Liver (tissue), 9 donors: ENCODE measurements around the gene CCNI2. TPM values are rescaled to one million over a fixed set of nuclear protein-coding genes. Genes with fewer than 3 reads are reported as not detected.
A peak's percentile ranks its signal among the peaks of the same experiment; 100 is the strongest.

Experiments
- DNase-seq: peaks from one replicate; pipeline ENCODE4 v3.0.0-alpha.2; 2017; ENCODE audit warnings: low spot score
- H3K27ac ChIP-seq, 2 donors: one replicate each; pipeline ENCODE4 v1.7.0; 2013; ENCODE audit warnings: inconsistent platforms in 2 of 2, low read length in 2 of 2, control low read depth in 1 of 2, low read depth in 1 of 2, mild to moderate bottlenecking in 1 of 2
- H3K27me3 ChIP-seq, 4 donors: one replicate each; pipeline versions ENCODE4 v1.6.1 to v1.7.0; 2013; ENCODE audit warnings: low read length in 3 of 4, inconsistent platforms in 1 of 4, mild to moderate bottlenecking in 1 of 4, moderate library complexity in 1 of 4; ENCODE audit not compliant: control insufficient read depth in 4 of 4, insufficient read depth in 4 of 4
- H3K36me3 ChIP-seq, 4 donors: one replicate each; pipeline versions ENCODE4 v1.6.1 to v1.7.0; 2013; ENCODE audit warnings: low read length in 3 of 4, mild to moderate bottlenecking in 3 of 4, low read depth in 1 of 4, moderate library complexity in 1 of 4; ENCODE audit not compliant: control insufficient read depth in 4 of 4, insufficient read depth in 3 of 4
- H3K4me1 ChIP-seq, 4 donors: one replicate each; pipeline versions ENCODE4 v1.6.1 to v1.7.0; 2013; ENCODE audit warnings: low read length in 3 of 4, mild to moderate bottlenecking in 3 of 4, moderate library complexity in 1 of 4; ENCODE audit not compliant: control insufficient read depth in 4 of 4, insufficient read depth in 4 of 4
- H3K4me3 ChIP-seq, 3 donors: one replicate each; pipeline versions ENCODE4 v1.6.1 to v1.7.0; 2013; ENCODE audit warnings: low read length in 3 of 3, control low read depth in 1 of 3, low read depth in 1 of 3, mild to moderate bottlenecking in 1 of 3
- H3K9ac ChIP-seq, 2 donors: one replicate each; pipeline ENCODE4 v1.7.0; 2013; ENCODE audit warnings: low read length in 2 of 2, mild to moderate bottlenecking in 2 of 2, moderate library complexity in 2 of 2, control low read depth in 1 of 2, low read depth in 1 of 2
- H3K9me3 ChIP-seq, 4 donors: one replicate each; pipeline versions ENCODE4 v1.6.1 to v1.7.0; 2013; ENCODE audit warnings: low read length in 3 of 4; ENCODE audit not compliant: control insufficient read depth in 4 of 4
- EGR1 ChIP-seq, 2 donors: IDR thresholded peaks; 2 replicates each; pipeline ENCODE4 v1.6.1; 2016 to 2018; ENCODE audit warnings: antibody characterized with exemption in 2 of 2, low read depth in 2 of 2
- FOXA1 ChIP-seq: IDR thresholded peaks from 2 replicates; pipeline ENCODE4 v1.6.1; 2016; ENCODE audit warnings: antibody characterized with exemption
- FOXA2 ChIP-seq: IDR thresholded peaks from 2 replicates; pipeline ENCODE4 v1.6.1; 2016; ENCODE audit warnings: antibody characterized with exemption
- GABPA ChIP-seq, 2 donors: IDR thresholded peaks in 1 of 2; conservative IDR thresholded peaks in 1 of 2; 2 replicates each; pipeline ENCODE4 v1.6.1; 2016; ENCODE audit warnings: antibody characterized with exemption in 2 of 2, mild to moderate bottlenecking in 1 of 2, moderate library complexity in 1 of 2
- HNF4A ChIP-seq, 2 donors: conservative IDR thresholded peaks; 2 replicates each; pipeline ENCODE4 v1.6.1; 2016; ENCODE audit warnings: antibody characterized with exemption in 2 of 2, mild to moderate bottlenecking in 2 of 2
- HNF4G ChIP-seq: IDR thresholded peaks from 2 replicates; pipeline ENCODE4 v1.6.1; 2016; ENCODE audit warnings: antibody characterized with exemption
- JUND ChIP-seq, 2 donors: IDR thresholded peaks; 2 replicates each; pipeline ENCODE4 v1.6.1; 2016; ENCODE audit warnings: antibody characterized with exemption in 2 of 2
- NR2F2 ChIP-seq: IDR thresholded peaks from 2 replicates; pipeline ENCODE4 v1.6.1; 2016; ENCODE audit warnings: antibody characterized with exemption
- RAD21 ChIP-seq, 2 donors: IDR thresholded peaks; 2 replicates each; pipeline ENCODE4 v1.6.1; 2016; ENCODE audit warnings: antibody characterized with exemption in 2 of 2, mild to moderate bottlenecking in 2 of 2
- RXRA ChIP-seq, 2 donors: IDR thresholded peaks; 2 replicates each; pipeline ENCODE4 v1.6.1; 2017 to 2018; ENCODE audit warnings: antibody characterized with exemption in 2 of 2, mild to moderate bottlenecking in 1 of 2
- SP1 ChIP-seq: IDR thresholded peaks from 2 replicates; pipeline ENCODE4 v1.6.1; 2018; ENCODE audit warnings: antibody characterized with exemption, mild to moderate bottlenecking
- TAF1 ChIP-seq: conservative IDR thresholded peaks from 2 replicates; pipeline ENCODE4 v1.6.1; 2016; ENCODE audit warnings: antibody characterized with exemption, mild to moderate bottlenecking
- YY1 ChIP-seq: IDR thresholded peaks from 2 replicates; pipeline ENCODE4 v1.6.1; 2016; ENCODE audit warnings: antibody characterized with exemption, mild to moderate bottlenecking
- WGBS: extraction: QIAGEN DNeasy Blood & Tissue Kit; methylation state at CpG from one replicate; pipeline ENCODE4 v1.1.7; 2013; 5-methylcytosine and 5-hydroxymethylcytosine counted together
- polyA plus RNA-seq, 2 donors: library from polyadenylated mRNA; stranded (reverse) in 1 of 2; unstranded in 1 of 2; fragments of 200-250 nt in 1 of 2; fragments of >200 nt in 1 of 2; fragmentation: Nextera tagmentation in 1 of 2; extraction: Ambion mirVana in 1 of 2; gene quantifications; one replicate each; pipeline versions ENCODE4 v1.2.1 to v1.2.3, GENCODE V29; 2013 to 2015
- total RNA-seq, 2 donors: library from RNA; depleted of rRNA; stranded (reverse); fragments of >200 nt; gene quantifications; one replicate each; pipeline ENCODE4 v1.2.3, GENCODE V29; 2014
- TF ChIP-seq, protein P1 (sequence below): fragments of 150-350 bp; IDR thresholded peaks from 2 replicates; pipeline ENCODE4 v1.5.1; 2017; ENCODE audit warnings: improper control_type of control experiment, low read depth, low read length; ENCODE audit not compliant: missing input control
- TF ChIP-seq, protein P2 (sequence below): IDR thresholded peaks from 2 replicates; pipeline ENCODE4 v1.6.1; 2016; ENCODE audit warnings: antibody characterized with exemption
- TF ChIP-seq, protein P3 (sequence below): IDR thresholded peaks from 2 replicates; pipeline ENCODE4 v1.6.1; 2016; ENCODE audit warnings: antibody characterized with exemption
- TF ChIP-seq, protein P4 (sequence below): IDR thresholded peaks from 2 replicates; pipeline ENCODE4 v1.6.1; 2016; ENCODE audit warnings: antibody characterized with exemption, mild to moderate bottlenecking
- TF ChIP-seq, protein P5 (sequence below): IDR thresholded peaks from 2 replicates; pipeline ENCODE4 v1.6.1; 2016; ENCODE audit warnings: antibody characterized with exemption
- donor health status: healthy.
- donor health status: healthy.
- donor health status: healthy.
- donor health status: healthy.
- donor health status: healthy.

The CCNI2 gene, protein sequence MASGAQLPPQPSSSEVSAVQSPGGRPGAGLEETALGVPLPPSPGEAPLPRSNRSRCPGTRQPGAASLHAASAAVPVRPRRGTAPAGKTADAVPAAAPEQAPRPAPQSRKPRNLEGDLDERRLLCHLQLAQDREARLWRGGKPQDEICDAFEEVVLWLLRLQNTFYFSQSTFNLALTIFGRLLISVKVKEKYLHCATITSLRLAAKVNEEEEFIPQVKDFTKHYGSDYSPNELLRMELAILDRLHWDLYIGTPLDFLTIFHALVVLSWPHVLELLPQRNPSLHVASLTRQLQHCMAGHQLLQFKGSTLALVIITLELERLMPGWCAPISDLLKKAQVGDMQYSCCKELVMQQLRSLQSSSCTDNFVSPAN
- total RNA-seq = under 1 TPM; 0.05 to 0.17 TPM
- under 1 TPM; 0.02 to 0.57 TPM for polyA plus RNA-seq

DNA sequence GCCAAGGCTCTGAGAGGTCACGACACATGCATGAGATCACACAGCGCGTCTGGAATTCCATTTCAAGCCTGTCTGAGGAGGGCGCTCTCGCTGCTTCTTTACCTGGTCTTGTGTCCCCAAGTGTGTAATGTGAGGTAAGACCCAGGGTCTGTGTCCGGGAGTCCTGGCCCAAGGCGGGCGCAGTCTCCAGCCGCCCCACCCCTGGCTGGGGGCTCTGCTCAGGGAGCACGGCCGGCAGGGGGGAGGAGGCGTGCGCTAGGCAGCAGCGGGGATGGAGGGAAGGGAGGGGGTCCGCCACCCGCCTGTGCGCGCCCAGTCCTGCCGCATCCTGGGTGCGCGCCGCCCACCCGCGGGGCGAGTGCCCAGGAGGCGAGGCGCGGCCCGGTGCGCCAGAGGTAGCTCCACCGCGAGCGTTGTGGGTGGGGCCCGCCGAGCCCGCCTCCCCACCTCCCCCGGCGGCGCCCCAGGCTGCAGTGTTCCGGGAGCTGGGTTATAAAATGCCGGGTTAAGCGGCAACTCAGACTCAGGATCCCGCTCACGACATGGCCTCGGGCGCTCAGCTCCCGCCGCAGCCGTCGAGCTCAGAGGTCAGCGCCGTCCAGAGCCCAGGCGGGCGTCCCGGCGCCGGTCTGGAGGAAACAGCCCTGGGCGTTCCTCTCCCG lies at the start of gene CCNI2:
CCNI2 (plus strand) TSS at position 473 of the 662 bp plus-strand sequence; CDS start at position 543, 70 bp downstream.
- no peak for DNase-seq
- H3K9me3 ChIP-seq = no peaks in the 10 kb centered on the region
- peaks cover 0 to 5% (median 0%) of the 10 kb centered on the region in 4 donors for H3K27me3 ChIP-seq
- H3K36me3 ChIP-seq = no peaks in the 10 kb centered on the region
- peaks cover 0 to 6% (median 1%) of the 10 kb centered on the region in 4 donors for H3K4me1 ChIP-seq
- no peak within 1 kb of the TSS for H3K9ac ChIP-seq
- TF ChIP-seq HNF4G (no peak), RAD21 (IDR thresholded peaks at IDR 0.05) (peak in 1 of 2 donors; percentile 66)
- H3K4me3 ChIP-seq = peak within 1 kb of the TSS in 1 of 3 donors; percentile 51
- H3K27ac ChIP-seq = no peak within 1 kb of the TSS
- 4% methylated on average over 59 of the region's 59 CpGs for WGBS

DNA sequence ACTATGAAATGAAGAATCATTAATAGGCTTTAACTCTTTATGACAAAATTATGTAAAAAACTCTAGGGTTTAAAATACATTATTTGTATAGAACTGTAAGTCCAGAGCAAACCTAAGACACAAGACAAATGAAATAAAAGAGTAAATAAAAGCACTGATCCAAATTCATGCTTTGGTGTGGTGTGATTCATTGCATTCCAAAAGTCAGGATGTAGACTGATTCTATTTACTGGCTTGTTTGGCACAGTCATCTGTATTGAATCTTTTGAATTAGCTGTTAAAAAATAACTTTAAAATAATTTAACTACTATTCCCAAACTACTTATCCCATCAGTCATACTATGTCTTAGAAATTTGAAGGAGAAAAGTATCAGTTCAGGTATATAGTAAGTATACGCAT lies 42.4 kb upstream of the CCNI2 start:
- no peaks in the 10 kb centered on the region for H3K4me1 ChIP-seq
- H3K9me3 ChIP-seq = no peaks in the 10 kb centered on the region
- no peak overlapping the region for H3K27ac ChIP-seq
- WGBS = 99% methylated on average over 1 of the region's 1 CpG
- no peak for DNase-seq
- no peak overlapping the region for H3K4me3 ChIP-seq
- H3K9ac ChIP-seq = no peak overlapping the region
- H3K27me3 ChIP-seq = no peaks in the 10 kb centered on the region
- TF ChIP-seq GABPA (IDR thresholded peaks at IDR 0.05 in 1 of 2, conservative IDR thresholded peaks at IDR 0.05 in 1 of 2) (no peak), RAD21 (IDR thresholded peaks at IDR 0.05) (no peak), FOXA2 (no peak), RXRA (IDR thresholded peaks at IDR 0.05) (no peak), YY1 (no peak), JUND (IDR thresholded peaks at IDR 0.05) (no peak), TAF1 (no peak), NR2F2 (no peak), HNF4A (conservative IDR thresholded peaks at IDR 0.05) (no peak), FOXA1 (no peak), HNF4G (no peak), EGR1 (IDR thresholded peaks at IDR 0.05; ENCODE audit: low read depth in 2 of 2) (no peak), SP1 (no peak)
- TF ChIP-seq, protein P1, sequence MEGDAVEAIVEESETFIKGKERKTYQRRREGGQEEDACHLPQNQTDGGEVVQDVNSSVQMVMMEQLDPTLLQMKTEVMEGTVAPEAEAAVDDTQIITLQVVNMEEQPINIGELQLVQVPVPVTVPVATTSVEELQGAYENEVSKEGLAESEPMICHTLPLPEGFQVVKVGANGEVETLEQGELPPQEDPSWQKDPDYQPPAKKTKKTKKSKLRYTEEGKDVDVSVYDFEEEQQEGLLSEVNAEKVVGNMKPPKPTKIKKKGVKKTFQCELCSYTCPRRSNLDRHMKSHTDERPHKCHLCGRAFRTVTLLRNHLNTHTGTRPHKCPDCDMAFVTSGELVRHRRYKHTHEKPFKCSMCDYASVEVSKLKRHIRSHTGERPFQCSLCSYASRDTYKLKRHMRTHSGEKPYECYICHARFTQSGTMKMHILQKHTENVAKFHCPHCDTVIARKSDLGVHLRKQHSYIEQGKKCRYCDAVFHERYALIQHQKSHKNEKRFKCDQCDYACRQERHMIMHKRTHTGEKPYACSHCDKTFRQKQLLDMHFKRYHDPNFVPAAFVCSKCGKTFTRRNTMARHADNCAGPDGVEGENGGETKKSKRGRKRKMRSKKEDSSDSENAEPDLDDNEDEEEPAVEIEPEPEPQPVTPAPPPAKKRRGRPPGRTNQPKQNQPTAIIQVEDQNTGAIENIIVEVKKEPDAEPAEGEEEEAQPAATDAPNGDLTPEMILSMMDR = no peak
- TF ChIP-seq, protein P2, sequence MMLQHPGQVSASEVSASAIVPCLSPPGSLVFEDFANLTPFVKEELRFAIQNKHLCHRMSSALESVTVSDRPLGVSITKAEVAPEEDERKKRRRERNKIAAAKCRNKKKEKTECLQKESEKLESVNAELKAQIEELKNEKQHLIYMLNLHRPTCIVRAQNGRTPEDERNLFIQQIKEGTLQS = no peak
- TF ChIP-seq, protein P3, sequence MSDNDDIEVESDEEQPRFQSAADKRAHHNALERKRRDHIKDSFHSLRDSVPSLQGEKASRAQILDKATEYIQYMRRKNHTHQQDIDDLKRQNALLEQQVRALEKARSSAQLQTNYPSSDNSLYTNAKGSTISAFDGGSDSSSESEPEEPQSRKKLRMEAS = no peak
- TF ChIP-seq, protein P4, sequence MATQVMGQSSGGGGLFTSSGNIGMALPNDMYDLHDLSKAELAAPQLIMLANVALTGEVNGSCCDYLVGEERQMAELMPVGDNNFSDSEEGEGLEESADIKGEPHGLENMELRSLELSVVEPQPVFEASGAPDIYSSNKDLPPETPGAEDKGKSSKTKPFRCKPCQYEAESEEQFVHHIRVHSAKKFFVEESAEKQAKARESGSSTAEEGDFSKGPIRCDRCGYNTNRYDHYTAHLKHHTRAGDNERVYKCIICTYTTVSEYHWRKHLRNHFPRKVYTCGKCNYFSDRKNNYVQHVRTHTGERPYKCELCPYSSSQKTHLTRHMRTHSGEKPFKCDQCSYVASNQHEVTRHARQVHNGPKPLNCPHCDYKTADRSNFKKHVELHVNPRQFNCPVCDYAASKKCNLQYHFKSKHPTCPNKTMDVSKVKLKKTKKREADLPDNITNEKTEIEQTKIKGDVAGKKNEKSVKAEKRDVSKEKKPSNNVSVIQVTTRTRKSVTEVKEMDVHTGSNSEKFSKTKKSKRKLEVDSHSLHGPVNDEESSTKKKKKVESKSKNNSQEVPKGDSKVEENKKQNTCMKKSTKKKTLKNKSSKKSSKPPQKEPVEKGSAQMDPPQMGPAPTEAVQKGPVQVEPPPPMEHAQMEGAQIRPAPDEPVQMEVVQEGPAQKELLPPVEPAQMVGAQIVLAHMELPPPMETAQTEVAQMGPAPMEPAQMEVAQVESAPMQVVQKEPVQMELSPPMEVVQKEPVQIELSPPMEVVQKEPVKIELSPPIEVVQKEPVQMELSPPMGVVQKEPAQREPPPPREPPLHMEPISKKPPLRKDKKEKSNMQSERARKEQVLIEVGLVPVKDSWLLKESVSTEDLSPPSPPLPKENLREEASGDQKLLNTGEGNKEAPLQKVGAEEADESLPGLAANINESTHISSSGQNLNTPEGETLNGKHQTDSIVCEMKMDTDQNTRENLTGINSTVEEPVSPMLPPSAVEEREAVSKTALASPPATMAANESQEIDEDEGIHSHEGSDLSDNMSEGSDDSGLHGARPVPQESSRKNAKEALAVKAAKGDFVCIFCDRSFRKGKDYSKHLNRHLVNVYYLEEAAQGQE = no peak
- TF ChIP-seq, protein P5, sequence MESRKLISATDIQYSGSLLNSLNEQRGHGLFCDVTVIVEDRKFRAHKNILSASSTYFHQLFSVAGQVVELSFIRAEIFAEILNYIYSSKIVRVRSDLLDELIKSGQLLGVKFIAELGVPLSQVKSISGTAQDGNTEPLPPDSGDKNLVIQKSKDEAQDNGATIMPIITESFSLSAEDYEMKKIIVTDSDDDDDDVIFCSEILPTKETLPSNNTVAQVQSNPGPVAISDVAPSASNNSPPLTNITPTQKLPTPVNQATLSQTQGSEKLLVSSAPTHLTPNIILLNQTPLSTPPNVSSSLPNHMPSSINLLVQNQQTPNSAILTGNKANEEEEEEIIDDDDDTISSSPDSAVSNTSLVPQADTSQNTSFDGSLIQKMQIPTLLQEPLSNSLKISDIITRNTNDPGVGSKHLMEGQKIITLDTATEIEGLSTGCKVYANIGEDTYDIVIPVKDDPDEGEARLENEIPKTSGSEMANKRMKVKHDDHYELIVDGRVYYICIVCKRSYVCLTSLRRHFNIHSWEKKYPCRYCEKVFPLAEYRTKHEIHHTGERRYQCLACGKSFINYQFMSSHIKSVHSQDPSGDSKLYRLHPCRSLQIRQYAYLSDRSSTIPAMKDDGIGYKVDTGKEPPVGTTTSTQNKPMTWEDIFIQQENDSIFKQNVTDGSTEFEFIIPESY = no peak
- peaks cover 0 to 2% (median 0%) of the 10 kb centered on the region in 4 donors for H3K36me3 ChIP-seq
